Activated CD8-positive, alpha-beta memory T cell treated with anti-CD3 and anti-CD28 coated beads for 48 hours (primary cell): Measurements from ENCODE around the gene GCC1.
"Not testable (repeated sequence)": the region's sequence is repeated elsewhere in the genome, so short reads cannot be mapped to it uniquely, and the experiment has no call there.

Experiments used
- DNase-seq, 3 experiments: peaks; one replicate each; pipeline ENCODE4 v3.0.0-alpha.2; 2020; ENCODE audit warnings: low read depth in 2 of 3, low spot score in 2 of 3

The GCC1 gene

GRCh38 chr7:127540461-127540860, 44.9 kb downstream of the GCC1 start:
- not testable (repeated sequence) for DNase-seq

DNA sequence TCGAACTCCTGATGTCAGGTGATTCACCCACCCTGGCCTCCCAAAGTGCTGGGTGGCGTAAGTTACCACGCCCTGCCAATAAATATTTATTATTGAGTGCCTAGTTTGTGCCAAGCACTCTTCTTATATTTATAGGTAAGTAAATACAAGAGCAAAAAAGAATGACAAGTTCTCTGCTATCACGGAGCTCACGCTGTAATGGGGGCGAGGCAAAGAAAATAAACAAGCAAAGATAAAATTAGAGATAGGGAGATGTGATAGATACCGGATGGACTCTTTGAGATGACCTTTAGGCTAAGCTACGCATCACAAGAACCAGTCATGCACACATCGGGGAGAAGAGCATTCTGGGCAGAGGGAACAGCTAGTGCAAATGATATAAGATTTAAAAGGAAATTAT, 46.3 kb downstream of the GCC1 start:
- DNase-seq = no peak

DNA sequence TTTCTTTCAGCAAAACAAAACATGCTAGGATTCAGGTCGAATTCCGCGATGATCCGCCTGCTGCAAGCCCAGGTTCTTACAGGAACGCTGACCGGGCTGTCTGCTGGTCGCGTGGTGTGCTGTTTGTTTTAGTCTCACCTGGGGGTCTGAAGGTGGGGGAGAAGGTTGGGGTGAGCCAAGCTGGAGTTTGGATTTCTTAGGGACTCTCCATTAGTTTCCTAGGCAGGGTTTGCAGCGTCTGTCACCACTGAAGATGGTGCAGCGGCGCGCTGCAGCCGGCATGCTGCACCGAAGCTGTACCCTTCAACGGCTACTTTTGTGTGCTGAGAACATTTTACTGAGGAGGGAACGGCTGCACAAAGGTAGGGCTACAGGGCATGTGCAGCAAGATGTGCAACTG, 48.7 kb downstream of the GCC1 start:
- no peak for DNase-seq

DNA sequence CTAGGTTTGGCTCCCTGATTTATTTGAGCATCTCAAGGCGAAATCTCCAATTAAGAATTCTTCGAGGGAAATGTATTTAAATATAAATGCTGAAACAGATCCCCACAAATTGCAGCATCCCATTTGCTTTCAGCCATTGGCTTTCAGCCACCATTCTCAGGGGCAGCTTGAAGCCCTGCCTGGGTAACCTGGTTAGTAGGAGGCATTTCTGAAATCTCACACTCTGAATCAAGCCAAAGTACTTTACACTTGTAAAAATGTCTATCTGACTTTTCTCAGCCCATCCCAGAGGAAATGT, 49.1 kb downstream of the GCC1 start:
- DNase-seq = no peak

- DNase-seq = no peak
Measured at GRCh38 chr7:127535546-127536393, 49.6 kb downstream of the GCC1 start.

DNA sequence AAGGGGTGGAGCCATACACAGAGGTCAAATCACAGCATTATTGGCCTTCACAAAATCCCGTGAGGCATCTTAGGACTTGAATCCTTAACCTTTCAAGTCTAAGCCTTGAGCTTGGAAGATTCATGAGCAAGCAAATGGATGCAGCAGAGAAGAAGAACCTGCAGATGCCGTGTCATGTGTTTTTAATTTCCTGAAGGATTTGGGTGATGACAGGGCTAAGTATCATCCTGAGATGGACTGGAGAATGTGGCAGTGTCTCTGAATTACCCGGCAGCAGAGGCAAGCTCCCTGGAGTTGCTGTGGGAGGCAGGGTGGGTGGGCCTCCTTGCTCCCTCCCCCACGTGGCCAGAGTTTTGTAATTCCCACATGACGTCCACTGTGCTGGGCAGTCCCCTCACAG, 50.8 kb downstream of the GCC1 start:
- DNase-seq = no peak

DNA sequence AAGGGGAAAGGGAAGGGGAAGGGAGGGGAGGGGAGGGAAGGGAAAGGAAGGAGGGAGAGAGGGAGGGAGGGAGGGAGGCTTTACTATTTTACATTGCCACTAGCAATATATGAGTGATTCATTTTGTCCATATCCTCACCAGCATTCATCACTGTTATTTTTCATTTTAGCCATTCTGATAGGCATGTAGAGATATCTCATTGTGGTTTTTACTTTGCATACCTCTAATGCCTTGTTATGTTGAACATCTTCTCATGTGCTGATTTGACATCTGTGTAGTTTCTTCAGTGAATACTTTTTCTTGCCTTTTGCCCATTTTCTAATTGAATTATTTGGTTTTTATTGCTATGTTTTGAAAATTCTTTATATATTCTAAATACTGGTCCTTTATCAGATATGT, 52.7 kb downstream of the GCC1 start:
- no peak for DNase-seq

GRCh38 chr7:127532151-127532550, 53.2 kb downstream of the GCC1 start:
- DNase-seq = no peak
